Lower leg skin (tissue), 3 donors: Measurements from ENCODE around the gene CNBP.

Experiments used
- POLR2A ChIP-seq, 2 donors: fragments of 450-650 bp; IDR thresholded peaks; one replicate each; pipeline ENCODE4 v1.6.1; 2016 to 2017; ENCODE audit warnings: antibody characterized with exemption in 2 of 2, mild to moderate bottlenecking in 1 of 2, moderate library complexity in 1 of 2
- TF ChIP-seq, protein P1 (sequence below), 3 donors: fragments of 450-650 bp; IDR thresholded peaks; one replicate each; pipeline ENCODE4 v1.5.1; 2016; ENCODE audit warnings: antibody characterized with exemption in 3 of 3, mild to moderate bottlenecking in 3 of 3, moderate library complexity in 2 of 3

GRCh38 chr3:129185783-129186182, 2.1 kb upstream of the CNBP start:
- TF ChIP-seq, protein P1, sequence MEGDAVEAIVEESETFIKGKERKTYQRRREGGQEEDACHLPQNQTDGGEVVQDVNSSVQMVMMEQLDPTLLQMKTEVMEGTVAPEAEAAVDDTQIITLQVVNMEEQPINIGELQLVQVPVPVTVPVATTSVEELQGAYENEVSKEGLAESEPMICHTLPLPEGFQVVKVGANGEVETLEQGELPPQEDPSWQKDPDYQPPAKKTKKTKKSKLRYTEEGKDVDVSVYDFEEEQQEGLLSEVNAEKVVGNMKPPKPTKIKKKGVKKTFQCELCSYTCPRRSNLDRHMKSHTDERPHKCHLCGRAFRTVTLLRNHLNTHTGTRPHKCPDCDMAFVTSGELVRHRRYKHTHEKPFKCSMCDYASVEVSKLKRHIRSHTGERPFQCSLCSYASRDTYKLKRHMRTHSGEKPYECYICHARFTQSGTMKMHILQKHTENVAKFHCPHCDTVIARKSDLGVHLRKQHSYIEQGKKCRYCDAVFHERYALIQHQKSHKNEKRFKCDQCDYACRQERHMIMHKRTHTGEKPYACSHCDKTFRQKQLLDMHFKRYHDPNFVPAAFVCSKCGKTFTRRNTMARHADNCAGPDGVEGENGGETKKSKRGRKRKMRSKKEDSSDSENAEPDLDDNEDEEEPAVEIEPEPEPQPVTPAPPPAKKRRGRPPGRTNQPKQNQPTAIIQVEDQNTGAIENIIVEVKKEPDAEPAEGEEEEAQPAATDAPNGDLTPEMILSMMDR (IDR thresholded peaks at IDR 0.05), result no peak
- TF ChIP-seq POLR2A (IDR thresholded peaks at IDR 0.05), result no peak
